Astrocyte of the spinal cord (primary cell): ENCODE results near the gene ELFN1.

Experiments used
- DNase-seq: peaks from one replicate; pipeline ENCODE4 v3.0.0; 2011; ENCODE audit warnings: low read depth, low spot score
- H3K4me3 ChIP-seq: 2 replicates; pipeline ENCODE4 v1.5.1; 2011; ENCODE audit warnings: low read depth, mild to moderate bottlenecking, low read length, moderate library complexity
- in situ Hi-C: cut with HindIII; loops from 2 replicates; pipeline ENCODE4 v1.10.0; 2017; ENCODE audit warnings: low sequenced_read_pairs
- TF ChIP-seq, protein P1 (sequence below): IDR thresholded peaks from 2 replicates; pipeline ENCODE4 v1.5.1; 2012; ENCODE audit warnings: low read depth, mild to moderate bottlenecking, low read length, inconsistent platforms

The ELFN1 gene

DNA sequence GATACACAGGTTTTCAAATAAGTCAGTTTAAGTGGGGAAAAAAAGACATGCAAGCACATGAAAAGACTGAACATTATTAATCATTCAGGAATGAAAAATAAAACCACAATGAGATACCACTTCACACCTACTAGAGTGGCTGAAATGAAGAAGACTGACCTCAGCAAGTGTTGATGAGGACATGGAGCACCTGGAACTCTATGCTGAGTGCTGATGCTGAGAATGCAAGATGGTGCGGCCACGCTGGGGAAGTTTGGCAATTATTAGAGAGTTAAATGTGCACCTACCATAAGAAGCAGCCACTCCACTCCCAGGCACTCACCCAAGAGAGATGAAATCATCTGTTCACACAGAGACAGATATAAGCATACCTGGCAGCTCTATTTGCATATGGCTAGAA is 32.9 kb upstream of the ELFN1 start:
- DNase-seq = no peak
- TF ChIP-seq, protein P1, sequence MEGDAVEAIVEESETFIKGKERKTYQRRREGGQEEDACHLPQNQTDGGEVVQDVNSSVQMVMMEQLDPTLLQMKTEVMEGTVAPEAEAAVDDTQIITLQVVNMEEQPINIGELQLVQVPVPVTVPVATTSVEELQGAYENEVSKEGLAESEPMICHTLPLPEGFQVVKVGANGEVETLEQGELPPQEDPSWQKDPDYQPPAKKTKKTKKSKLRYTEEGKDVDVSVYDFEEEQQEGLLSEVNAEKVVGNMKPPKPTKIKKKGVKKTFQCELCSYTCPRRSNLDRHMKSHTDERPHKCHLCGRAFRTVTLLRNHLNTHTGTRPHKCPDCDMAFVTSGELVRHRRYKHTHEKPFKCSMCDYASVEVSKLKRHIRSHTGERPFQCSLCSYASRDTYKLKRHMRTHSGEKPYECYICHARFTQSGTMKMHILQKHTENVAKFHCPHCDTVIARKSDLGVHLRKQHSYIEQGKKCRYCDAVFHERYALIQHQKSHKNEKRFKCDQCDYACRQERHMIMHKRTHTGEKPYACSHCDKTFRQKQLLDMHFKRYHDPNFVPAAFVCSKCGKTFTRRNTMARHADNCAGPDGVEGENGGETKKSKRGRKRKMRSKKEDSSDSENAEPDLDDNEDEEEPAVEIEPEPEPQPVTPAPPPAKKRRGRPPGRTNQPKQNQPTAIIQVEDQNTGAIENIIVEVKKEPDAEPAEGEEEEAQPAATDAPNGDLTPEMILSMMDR = no peak
- H3K4me3 ChIP-seq = no peak overlapping the region
- in situ Hi-C loops = no loop called here

DNA sequence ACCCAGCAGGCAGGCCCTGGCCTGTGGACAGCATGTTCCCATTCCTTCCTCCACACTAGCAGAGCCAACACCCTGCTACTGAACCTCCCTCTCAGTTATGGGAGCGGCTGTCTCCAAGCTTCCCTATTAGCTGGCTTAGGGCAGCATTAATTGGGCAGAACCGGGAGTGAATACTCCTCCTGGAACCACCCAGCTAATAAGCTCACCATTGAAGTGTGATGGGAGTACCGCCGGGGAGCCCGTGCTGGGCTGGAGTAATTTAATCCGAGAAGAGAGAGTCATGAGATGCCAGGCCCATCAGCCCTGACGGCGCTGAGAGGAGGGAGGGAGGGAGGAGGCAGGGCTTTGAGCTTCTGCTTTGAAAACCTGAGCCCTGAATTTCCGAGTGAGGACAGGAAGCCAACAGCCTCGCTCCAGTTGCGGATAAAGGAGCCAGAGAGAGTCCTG is 31.8 kb upstream of the ELFN1 start:
- DNase-seq = no peak
- H3K4me3 ChIP-seq = no peak overlapping the region
- TF ChIP-seq, protein P1 = no peak
- in situ Hi-C loops = no loop called here

- H3K4me3 ChIP-seq = no peak overlapping the region
- TF ChIP-seq, protein P1 = no peak
- DNase-seq = no peak
- in situ Hi-C loops = no loop called here
Measured at GRCh38 chr7:1639071-1639470, 31.0 kb upstream of the ELFN1 start.

DNA sequence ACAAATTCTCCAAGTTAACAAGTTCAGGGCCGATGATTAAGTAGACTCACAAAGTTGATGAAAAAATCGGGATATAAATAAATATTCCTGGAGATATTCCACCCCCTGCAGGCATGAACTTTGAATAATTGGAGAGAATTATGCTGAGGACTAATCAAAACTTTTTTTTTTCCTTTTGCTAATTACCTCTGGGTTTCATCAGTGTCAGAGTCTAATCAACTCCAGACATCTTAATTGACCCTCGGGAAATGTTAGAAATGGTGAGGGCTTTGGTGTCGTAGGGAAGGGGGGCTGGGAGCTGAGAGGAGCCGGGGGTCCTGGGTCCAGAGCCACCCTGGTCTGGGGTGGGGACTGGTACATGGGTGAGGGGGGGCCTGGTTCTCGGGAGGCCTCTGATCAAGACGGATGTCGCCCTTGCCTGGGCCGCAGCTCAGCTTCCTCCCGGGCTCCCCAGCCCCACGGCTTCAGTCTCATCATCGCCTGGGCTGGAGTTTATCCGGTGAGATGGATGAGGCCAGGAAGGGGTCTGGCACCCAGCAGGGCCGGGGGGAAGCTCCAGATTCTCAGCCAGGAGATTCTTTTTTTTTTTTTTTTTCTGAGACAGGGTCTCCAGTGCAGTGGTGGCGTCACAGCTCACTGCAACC is 30.4 kb upstream of the ELFN1 start:
- no peak for DNase-seq
- no peak overlapping the region for H3K4me3 ChIP-seq
- in situ Hi-C loops = no loop called here
- TF ChIP-seq, protein P1 = no peak

GRCh38 chr7:1640376-1641172 is 29.5 kb upstream of the ELFN1 start:
- in situ Hi-C loops = no loop called here

DNA sequence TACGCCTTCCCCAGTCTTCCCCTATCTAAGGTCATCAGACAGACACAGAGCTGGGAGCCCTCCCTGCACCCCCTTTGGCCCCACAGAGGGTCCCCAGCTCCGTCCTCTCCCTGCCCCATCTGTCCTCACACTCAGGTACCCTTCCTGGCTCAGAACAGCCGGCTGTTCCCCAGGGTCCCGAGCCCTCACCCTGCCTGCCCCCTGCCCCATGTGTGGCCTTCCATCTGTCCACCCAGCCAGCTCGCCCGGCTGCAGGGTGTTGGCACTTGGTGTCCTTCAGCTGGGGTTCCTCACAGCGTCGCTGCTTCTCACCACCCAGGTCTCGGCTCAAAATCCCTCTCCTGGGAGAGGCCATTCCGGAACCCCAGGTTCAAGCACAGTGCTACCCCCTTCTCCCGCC is 28.9 kb upstream of the ELFN1 start:
- TF ChIP-seq, protein P1 = no peak
- in situ Hi-C loops = no loop called here
- H3K4me3 ChIP-seq = no peak overlapping the region
- no peak for DNase-seq

More at GRCh38 chr7:1640376-1641172, 29.5 kb upstream of the ELFN1 start:
- no peak overlapping the region for H3K4me3 ChIP-seq
- DNase-seq = no peak
- TF ChIP-seq, protein P1 = no peak
